Stimulated activated CD4-positive, alpha-beta T cell treated with anti-CD3 and anti-CD28 coated beads, Interleukin-12 subunit alpha, Interleukin-12 subunit beta, amount 100 ng/mL, for 48 hours (primary cell): ENCODE results near the gene SLAMF9.

Source experiments
- DNase-seq, 3 donors: peaks; one replicate each; pipeline ENCODE4 v3.0.0-alpha.2; 2020; ENCODE audit warnings: low read depth in 2 of 3, low spot score in 1 of 3

The SLAMF9 gene

GRCh38 chr1:159953536-159954515 is at the start of gene SLAMF9:
Gene SLAMF9, minus strand, starts transcription at chr1:159954237. Its CDS starts 100 bp downstream, at chr1:159954137.
- DNase-seq: no peak

GRCh38 chr1:160001440-160001839 is 47.4 kb upstream of the SLAMF9 start:
- DNase-seq: no peak

- no peak for DNase-seq
Measured at GRCh38 chr1:159999204-159999603, 45.2 kb upstream of the SLAMF9 start.

GRCh38 chr1:159996653-159997052 is 42.6 kb upstream of the SLAMF9 start:
- no peak for DNase-seq

GRCh38 chr1:159994896-159995295 is 40.9 kb upstream of the SLAMF9 start:
- no peak for DNase-seq

GRCh38 chr1:159993911-159994310 is 39.9 kb upstream of the SLAMF9 start:
- DNase-seq: no peak

GRCh38 chr1:159992161-159992560 is 38.1 kb upstream of the SLAMF9 start:
- no peak for DNase-seq

- no peak for DNase-seq
Measured at GRCh38 chr1:159991513-159991912, 37.5 kb upstream of the SLAMF9 start.

GRCh38 chr1:159990005-159990404 is 36.0 kb upstream of the SLAMF9 start:
- no peak for DNase-seq

- DNase-seq: no peak
Measured at GRCh38 chr1:159989581-159989980, 35.5 kb upstream of the SLAMF9 start.

GRCh38 chr1:159988006-159988405 is 34.0 kb upstream of the SLAMF9 start:
- DNase-seq: no peak

- DNase-seq: no peak
Measured at GRCh38 chr1:159987186-159987585, 33.1 kb upstream of the SLAMF9 start.

GRCh38 chr1:159986531-159986930 is 32.5 kb upstream of the SLAMF9 start:
- no peak for DNase-seq

- DNase-seq: no peak
Measured at GRCh38 chr1:159986093-159986492, 32.1 kb upstream of the SLAMF9 start.

GRCh38 chr1:159985473-159985872 is 31.4 kb upstream of the SLAMF9 start:
- DNase-seq: no peak

- DNase-seq: no peak
Measured at GRCh38 chr1:159983681-159984080, 29.6 kb upstream of the SLAMF9 start.

- no peak for DNase-seq
Measured at GRCh38 chr1:159982280-159982679, 28.2 kb upstream of the SLAMF9 start.

GRCh38 chr1:159981351-159982055 is 27.5 kb upstream of the SLAMF9 start:
- DNase-seq: no peak

- DNase-seq: no peak
Measured at GRCh38 chr1:159980786-159981185, 26.7 kb upstream of the SLAMF9 start.

- no peak for DNase-seq
Measured at GRCh38 chr1:159980076-159980475, 26.0 kb upstream of the SLAMF9 start.

- DNase-seq: no peak
Measured at GRCh38 chr1:159979257-159979656, 25.2 kb upstream of the SLAMF9 start.

- DNase-seq: no peak
Measured at GRCh38 chr1:159978107-159978398, 24.0 kb upstream of the SLAMF9 start.
